HL-60 (cell line): ENCODE data around the gene AMFR.

ENCODE experiments used
- CTCF ChIP-seq: IDR thresholded peaks from one replicate; pipeline ENCODE4 v1.5.1; 2011; ENCODE audit warnings: low read length, control low read depth, inconsistent platforms; ENCODE audit not compliant: insufficient read depth
- GABPA ChIP-seq: IDR thresholded peaks from 2 replicates; pipeline ENCODE4 v1.6.1; 2012; ENCODE audit warnings: low read depth
- POLR2AphosphoS5 ChIP-seq: IDR thresholded peaks from 2 replicates; pipeline ENCODE4 v1.6.1; 2012; ENCODE audit warnings: low read depth
- REST ChIP-seq: IDR thresholded peaks from 2 replicates; pipeline ENCODE4 v1.6.1; 2012; ENCODE audit warnings: low read depth; ENCODE audit not compliant: insufficient replicate concordance
- SPI1 ChIP-seq: IDR thresholded peaks from 2 replicates; pipeline ENCODE4 v1.6.1; 2012; ENCODE audit warnings: low read depth, mild to moderate bottlenecking, borderline replicate concordance

DNA sequence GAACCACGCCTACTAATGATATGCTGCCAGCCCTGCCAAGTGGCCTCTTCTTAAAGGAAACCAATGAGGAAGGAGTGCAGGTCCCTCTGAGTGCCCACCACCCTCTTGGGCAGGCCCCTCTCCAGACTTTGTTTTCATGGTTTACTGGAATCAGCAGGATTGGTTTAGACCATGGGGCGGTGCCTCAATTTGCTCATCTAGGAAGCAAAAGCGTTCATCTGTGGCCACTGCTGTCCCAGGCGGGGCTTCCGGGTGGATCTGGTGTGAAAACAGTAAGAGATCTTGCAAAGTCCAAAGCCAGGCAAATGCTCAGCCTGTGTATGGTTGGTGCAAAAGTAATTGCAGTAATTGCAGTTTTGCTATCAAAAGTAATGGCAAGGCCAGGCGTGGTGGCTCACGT is 71.3 kb downstream of the AMFR start:
- TF ChIP-seq GABPA = no peak
- no peak for TF ChIP-seq POLR2AphosphoS5
- TF ChIP-seq CTCF = no peak
- no peak for TF ChIP-seq REST
- TF ChIP-seq SPI1 = no peak
